ENCODE data around the gene PRKCA.

- TF ChIP-seq, protein P1, sequence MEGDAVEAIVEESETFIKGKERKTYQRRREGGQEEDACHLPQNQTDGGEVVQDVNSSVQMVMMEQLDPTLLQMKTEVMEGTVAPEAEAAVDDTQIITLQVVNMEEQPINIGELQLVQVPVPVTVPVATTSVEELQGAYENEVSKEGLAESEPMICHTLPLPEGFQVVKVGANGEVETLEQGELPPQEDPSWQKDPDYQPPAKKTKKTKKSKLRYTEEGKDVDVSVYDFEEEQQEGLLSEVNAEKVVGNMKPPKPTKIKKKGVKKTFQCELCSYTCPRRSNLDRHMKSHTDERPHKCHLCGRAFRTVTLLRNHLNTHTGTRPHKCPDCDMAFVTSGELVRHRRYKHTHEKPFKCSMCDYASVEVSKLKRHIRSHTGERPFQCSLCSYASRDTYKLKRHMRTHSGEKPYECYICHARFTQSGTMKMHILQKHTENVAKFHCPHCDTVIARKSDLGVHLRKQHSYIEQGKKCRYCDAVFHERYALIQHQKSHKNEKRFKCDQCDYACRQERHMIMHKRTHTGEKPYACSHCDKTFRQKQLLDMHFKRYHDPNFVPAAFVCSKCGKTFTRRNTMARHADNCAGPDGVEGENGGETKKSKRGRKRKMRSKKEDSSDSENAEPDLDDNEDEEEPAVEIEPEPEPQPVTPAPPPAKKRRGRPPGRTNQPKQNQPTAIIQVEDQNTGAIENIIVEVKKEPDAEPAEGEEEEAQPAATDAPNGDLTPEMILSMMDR (IDR thresholded peaks at IDR 0.05), result no peak
- TF ChIP-seq POLR2A (IDR thresholded peaks at IDR 0.05), result no peak
Observed at GRCh38 chr17:66576473-66576872, 274.1 kb downstream of the PRKCA start.
